GM18867 (cell line): ENCODE results near the gene SEC14L5.
"Not testable (repeated sequence)": the region's sequence is repeated elsewhere in the genome, so short reads cannot be mapped to it uniquely, and the experiment has no call there.

ENCODE experiments used
- ATAC-seq: cut with Tn5 transposase; IDR thresholded peaks from one replicate; pipeline ENCODE4 v1.9.1; 2021; ENCODE audit warnings: mild to moderate bottlenecking, moderate library complexity; ENCODE audit not compliant: unreplicated experiment

Gene SEC14L5

GRCh38 chr16:4929619-4930018, 28.5 kb upstream of the SEC14L5 start:
- not testable (repeated sequence) for ATAC-seq

- ATAC-seq = no peak
These were observed 26.7 kb upstream of the SEC14L5 start for GRCh38 chr16:4931381-4931780.

GRCh38 chr16:4933433-4933832, 24.7 kb upstream of the SEC14L5 start:
- ATAC-seq = no peak

DNA sequence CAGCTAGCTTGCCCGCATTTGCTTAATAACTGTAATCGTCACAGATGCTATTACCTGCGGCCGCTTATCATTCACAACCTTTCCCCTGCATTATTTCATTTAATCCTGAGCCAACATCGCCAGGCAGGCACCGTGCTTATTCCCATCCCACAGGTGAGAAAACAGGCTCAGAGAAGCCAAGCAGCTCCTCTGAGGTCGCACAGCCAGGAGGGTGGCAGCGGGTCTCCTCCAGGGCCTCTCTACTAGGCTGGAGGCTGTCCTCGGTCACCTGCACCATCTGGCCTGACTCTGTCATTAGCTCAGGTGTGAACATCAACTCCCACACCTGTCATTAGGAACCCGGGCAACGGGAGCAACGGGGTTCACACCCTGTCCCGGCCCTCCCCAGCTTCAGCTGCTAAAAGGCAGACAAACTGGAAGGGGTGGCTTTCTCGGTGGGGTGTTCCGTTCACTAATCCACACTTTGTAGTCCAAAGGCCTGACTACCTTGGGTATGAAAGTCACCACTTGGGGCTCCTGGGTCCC, 24.2 kb upstream of the SEC14L5 start:
- no peak for ATAC-seq

GRCh38 chr16:4934591-4934990, 23.5 kb upstream of the SEC14L5 start:
- ATAC-seq = no peak

DNA sequence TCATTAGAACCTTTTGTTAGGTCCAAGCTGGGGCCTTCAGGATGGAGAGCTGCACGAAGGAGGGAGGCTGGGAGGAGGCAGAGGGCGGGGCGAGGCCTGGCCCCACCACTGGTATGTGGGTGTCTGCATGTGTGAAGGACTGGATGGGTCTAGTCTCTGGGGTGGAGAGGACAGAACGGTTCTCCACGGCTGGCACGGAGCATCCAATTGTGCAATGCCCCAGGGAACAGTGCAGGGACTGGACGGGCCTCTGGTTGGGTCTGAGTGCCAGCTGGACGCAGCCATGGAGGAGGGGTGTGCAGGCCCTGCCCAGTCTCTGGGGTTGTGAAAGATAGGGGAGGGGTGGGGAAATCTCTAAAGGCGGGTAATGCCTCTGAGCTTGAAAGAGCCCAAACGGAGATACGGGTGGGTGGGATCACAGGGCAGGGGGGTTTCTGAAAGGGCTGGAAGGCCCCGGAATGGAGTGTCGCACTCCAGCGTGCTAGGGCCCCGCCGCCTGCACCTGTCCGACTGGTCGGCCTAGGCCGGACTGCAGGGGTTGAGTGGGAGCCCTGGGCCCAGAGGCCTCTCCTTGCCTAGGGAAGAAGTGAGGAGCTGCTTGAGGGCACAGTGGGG, 22.8 kb upstream of the SEC14L5 start:
- ATAC-seq = no peak

GRCh38 chr16:4936181-4936990, 21.7 kb upstream of the SEC14L5 start:
- ATAC-seq = no peak

DNA sequence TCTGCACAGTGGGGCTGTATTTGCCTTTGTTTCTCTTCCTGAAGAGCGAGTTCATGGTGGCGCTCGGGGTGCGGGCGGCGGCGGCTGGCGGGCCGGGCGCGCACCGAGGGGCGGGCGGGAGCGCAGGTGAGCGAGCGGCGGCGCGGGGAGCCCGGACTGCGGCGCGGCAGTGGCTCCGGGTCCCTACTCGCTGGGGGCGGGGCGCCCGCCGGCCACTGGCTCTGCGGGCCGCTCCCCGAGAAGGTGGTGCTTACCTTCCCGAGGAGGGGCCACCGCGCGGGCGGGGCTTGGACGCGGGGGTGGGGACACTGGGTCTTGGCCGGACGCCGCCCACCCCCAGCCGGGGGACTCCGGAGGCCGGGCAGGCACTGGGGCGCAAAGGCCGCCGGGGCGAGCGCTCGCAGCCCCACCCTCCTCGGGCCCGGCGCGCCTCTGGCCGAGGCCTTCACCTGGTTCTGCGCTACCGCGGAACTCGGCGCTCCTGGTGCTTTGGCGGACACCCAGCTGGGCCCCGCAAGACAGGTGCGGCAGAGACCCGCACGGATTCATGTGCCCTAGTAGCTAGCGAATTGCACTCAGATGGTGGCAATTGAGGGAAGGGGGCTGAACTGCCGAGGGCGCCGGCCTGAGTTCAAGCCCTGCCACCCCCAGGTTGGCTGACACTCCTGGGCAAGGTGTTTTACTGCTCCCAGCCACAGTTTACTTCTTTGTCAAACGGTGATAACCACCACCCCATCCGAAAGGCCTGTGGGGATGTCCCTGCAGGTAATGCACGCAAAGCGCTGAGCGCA, 20.9 kb upstream of the SEC14L5 start, which contains the start of gene PPL:
Gene PPL, minus strand, starts transcription at position 158 of the 791 bp plus-strand sequence. Its CDS starts 103 bp downstream, at position 55.
- ATAC-seq = no peak

DNA sequence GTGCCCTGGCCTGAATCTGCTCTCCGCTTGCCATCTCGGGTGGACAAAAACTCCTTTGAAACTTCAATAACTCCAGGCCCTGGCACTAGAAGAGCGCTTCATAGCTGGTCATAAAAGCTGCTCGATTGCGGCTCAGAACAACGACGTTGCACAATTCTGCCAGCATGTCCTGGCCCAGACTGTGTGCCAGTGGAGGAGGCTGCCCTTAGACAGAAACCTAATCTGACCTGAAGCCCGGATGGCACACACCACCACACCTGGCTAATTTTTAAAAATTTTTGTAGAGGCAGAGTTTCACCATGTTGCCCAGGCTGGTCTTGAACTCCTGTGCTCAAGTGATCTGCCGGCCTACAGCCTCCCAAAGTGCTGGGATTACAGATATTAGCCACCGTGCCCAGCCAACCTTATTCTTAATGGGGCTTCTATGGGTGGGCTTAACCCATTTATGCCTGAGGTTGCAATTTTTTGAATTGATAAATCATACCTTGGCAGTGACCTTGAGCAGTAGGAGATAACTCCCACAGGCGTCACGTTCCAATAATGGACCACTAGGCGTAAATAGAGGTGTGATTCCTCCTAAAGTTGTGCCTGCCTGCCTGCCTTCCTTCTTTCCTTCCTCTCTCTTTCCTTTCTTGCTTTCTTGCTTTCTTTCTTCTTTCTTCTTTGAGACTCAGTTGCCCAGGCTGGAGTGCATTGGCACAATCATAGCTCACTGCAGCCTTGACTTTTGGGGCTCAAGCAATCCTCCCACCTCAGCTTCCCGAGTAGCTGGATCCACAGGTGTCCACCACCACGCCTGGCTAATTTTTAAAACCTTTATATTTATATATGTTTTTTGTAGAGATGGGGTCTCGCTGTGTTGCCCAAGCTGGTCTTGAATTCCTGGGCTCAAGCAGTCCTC, 20.1 kb upstream of the SEC14L5 start:
- ATAC-seq = no peak

DNA sequence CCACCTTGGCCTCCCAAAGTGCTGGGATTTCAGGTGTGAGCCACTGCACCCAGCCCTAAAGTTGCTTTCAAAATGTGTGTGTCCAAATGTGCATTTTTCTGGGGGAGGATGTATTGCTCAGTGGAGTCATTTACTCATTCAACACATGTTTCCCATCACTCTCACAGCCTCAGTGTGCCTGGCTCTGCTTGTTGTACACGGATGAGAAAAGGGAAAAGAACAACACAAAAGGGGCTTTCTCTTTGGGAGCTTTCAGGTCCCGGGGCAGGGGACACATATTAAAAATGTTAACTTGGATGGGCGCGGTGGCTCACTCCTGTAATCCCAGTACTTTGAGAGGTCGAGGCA, 19.5 kb upstream of the SEC14L5 start:
- no peak for ATAC-seq

- ATAC-seq = no peak
These were observed 17.4 kb upstream of the SEC14L5 start for GRCh38 chr16:4940719-4941118.

- ATAC-seq = no peak
These were observed 15.6 kb upstream of the SEC14L5 start for GRCh38 chr16:4942481-4942880.

DNA sequence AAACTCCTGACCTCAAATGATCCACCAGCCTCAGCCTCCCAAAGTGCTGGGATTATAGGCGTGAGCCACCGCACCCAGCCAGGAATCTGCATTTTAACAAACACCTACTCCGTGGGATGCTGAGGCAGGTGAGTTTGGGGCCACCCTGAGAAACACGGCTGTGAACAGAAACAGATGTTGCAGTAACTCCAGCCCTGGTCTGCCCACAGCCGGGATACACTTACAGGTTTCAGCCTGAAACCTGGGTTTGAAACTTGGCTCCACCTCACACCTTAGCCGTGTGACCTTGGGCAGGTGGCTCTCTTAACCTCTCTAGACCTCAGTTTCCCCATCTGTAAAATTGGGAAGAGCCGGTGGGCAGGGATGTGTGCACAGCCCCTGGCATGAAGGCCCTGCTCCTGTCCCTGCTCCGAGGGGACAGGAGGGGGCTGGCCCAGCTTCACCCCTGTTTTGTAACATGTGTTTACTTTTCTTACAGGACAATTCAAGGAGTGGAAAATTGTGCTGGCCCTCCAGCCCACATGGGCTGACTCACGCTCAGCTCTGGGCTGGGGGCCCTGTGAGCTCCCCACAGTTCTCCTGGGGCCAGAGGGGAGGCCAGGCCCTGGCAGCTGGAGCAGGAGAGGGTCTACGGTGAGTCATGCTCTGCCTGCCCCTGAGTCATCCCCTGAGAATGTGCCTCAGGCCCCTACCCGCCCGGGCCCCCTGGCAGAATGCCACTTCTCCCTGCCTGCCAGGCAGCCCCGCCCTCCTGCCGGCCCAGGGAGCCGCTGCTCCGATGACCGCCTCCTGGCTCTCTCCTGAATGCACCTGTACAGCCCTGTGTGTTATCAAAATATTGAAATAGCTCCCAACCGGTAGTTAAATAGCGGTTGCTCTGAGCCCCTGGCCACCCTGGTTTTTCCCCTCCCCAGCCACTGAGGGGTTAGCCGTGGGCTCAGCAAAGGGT, 13.5 kb upstream of the SEC14L5 start:
- no peak for ATAC-seq

DNA sequence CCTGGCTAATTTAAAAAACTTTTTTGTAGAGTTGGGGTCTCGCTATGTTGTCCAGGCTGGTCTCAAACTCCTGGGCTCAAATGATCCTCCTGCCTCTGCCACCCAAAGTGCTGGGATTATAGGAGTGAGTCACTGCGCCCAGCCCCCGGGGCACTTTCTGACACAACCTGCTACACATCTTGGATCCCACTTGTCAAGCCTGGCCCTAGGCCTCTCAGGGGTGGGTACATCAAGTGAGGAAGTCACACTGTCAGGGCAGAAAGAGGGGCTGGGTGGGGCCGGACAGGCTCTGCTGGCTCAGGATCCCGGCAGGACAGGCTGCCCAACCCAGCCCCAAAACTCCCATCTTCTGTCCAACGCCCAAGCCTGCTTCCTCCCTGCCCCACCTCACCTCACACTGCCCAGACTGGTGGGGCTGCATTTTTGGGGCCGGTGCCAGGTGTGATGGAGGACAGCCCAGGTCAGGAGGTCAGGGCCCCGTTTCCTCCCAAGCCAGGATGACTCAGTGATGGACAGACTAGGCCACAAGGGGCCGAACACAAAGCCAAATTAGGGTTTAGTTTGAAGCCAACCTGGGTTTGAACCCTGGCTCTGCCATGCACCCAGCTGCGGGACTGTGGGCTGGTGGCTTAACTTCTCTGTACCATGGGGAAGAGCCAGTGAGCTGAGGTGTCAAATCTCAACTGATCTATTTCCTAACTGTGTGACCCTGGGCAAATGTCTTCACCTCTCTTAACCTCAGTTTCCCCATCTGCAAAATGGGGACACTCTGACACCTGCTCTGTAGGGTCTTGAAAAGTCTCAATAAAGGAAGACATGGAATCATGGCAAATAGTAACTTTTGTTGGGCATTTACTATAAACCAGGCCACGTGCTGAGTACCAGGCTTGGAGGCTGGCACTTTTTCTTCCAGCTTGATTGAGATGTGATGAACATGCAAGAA, 12.3 kb upstream of the SEC14L5 start:
- ATAC-seq = no peak

DNA sequence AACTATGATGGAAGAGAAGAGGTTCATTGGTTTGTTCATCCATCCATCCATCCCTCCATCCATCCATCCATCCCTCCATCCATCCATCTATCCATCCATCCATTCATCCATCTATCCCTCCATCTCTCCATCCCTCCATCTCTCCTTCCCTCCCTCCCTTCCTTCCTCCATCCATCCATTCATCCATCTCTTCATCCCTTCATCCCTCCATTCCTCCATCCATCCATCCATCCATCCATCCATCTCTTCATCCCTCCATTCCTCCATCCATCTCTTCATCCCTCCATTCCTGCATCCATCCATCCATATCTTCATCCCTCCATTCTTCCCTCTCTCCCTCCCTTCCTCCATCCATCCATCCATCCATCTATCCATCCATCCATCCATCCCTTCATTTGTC, 11.2 kb upstream of the SEC14L5 start:
- ATAC-seq = no peak

GRCh38 chr16:4947722-4948503, 10.2 kb upstream of the SEC14L5 start:
- ATAC-seq = no peak
